H1 (cell line): ENCODE measurements around the gene C15orf39. TPM values are rescaled to one million over a fixed set of nuclear protein-coding genes. Genes with fewer than 3 reads are reported as not detected.
A peak's percentile ranks its signal among the peaks of the same experiment; 100 is the strongest.

Experiments
- CTCF ChIA-PET: fragments of 300-600 bp; sonication (Branson Sonifier 250); formaldehyde crosslinking; loops from one replicate; lab custom pipeline; 2021; ENCODE audit not compliant: partially characterized antibody; lab: Charles Lee
- POLR2A ChIA-PET: fragments of 300-600 bp; sonication (Branson Sonifier 250); formaldehyde crosslinking; loops from one replicate; lab custom pipeline; 2021; ENCODE audit warnings: inconsistent platforms; ENCODE audit not compliant: partially characterized antibody; lab: Charles Lee
- DNase-seq, 2 experiments: peaks; one replicate each; pipeline versions ENCODE4 v3.0.0 to v3.0.0-alpha.2; 2010 to 2022; ENCODE audit warnings: low spot score in 2 of 2, low read depth in 1 of 2, mixed read lengths in 1 of 2
- FAIRE-seq: peaks from 2 replicates; lab custom pipeline; 2011; peaks lifted over from hg19 to GRCh38; lab: Jason Lieb, UNC
- H2AFZ ChIP-seq: 2 replicates; pipeline ENCODE4 v1.8.1; 2012; ENCODE audit warnings: low read length, inconsistent platforms
- H2AK5ac ChIP-seq: 2 replicates; pipeline ENCODE4 v1.6.1; 2013; ENCODE audit warnings: low read depth, low read length
- H2BK120ac ChIP-seq: replicated peaks from 2 replicates; pipeline ENCODE3; 2013; ENCODE audit warnings: low read depth, low read length, inconsistent platforms
- H2BK12ac ChIP-seq: 2 replicates; pipeline ENCODE4 v1.6.1; 2013; ENCODE audit warnings: low read depth, low read length
- H2BK15ac ChIP-seq: 2 replicates; pipeline ENCODE4 v1.6.1; 2013; ENCODE audit warnings: low read length
- H2BK20ac ChIP-seq: 2 replicates; pipeline ENCODE4 v1.6.1; 2013; ENCODE audit warnings: low read length
- H2BK5ac ChIP-seq: 2 replicates; pipeline ENCODE4 v1.6.1; 2013; ENCODE audit warnings: low read depth, low read length
- H3K14ac ChIP-seq: 2 replicates; pipeline ENCODE4 v1.6.1; 2013; ENCODE audit warnings: inconsistent platforms; ENCODE audit not compliant: insufficient read length
- H3K18ac ChIP-seq: 2 replicates; pipeline ENCODE4 v1.6.1; 2013; ENCODE audit warnings: low read length; ENCODE audit errors: extremely low read depth
- H3K23ac ChIP-seq: 2 replicates; pipeline ENCODE4 v1.6.1; 2013; ENCODE audit warnings: inconsistent platforms; ENCODE audit not compliant: insufficient read length
- H3K23me2 ChIP-seq: 2 replicates; pipeline ENCODE4 v1.6.1; 2013; ENCODE audit warnings: low read depth, low read length
- H3K27ac ChIP-seq: 2 replicates; pipeline ENCODE4 v1.6.1; 2011; ENCODE audit warnings: low read depth, low read length, inconsistent platforms
- H3K27me3 ChIP-seq, 4 experiments: replicated peaks in 1 of 4; 1 replicate in 1 of 4; 2 replicates in 3 of 4; pipeline versions ENCODE4 v1.6.1 to v1.8.1; 2011 to 2013; ENCODE audit warnings: low read length in 3 of 4, mild to moderate bottlenecking in 3 of 4, inconsistent platforms in 2 of 4, mixed read lengths in 2 of 4, moderate library complexity in 1 of 4; ENCODE audit not compliant: control insufficient read depth in 3 of 4, insufficient read depth in 3 of 4; ENCODE audit errors: extremely low read depth in 1 of 4
- H3K36me3 ChIP-seq, 4 experiments: 2 replicates each; pipeline versions ENCODE4 v1.6.1 to v1.8.1; 2011 to 2013; ENCODE audit warnings: mild to moderate bottlenecking in 4 of 4, low read length in 3 of 4, moderate library complexity in 2 of 4, control low read depth in 1 of 4, inconsistent platforms in 1 of 4; ENCODE audit not compliant: insufficient read depth in 4 of 4, control insufficient read depth in 2 of 4
- H3K4ac ChIP-seq: replicated peaks from 2 replicates; pipeline ENCODE3; 2013; ENCODE audit warnings: low read length, low read depth, mixed read lengths, inconsistent platforms; ENCODE audit not compliant: insufficient read length
- H3K4me1 ChIP-seq, 4 experiments: replicated peaks in 1 of 4; 1 replicate in 1 of 4; 2 replicates in 3 of 4; pipeline versions ENCODE4 v1.6.1 to v1.8.1; 2011 to 2013; ENCODE audit warnings: low read length in 3 of 4, inconsistent platforms in 2 of 4, mixed read lengths in 1 of 4; ENCODE audit not compliant: insufficient read depth in 4 of 4, control insufficient read depth in 3 of 4
- H3K4me2 ChIP-seq, 2 experiments: 2 replicates each; pipeline versions ENCODE4 v1.6.1 to v1.8.1; 2011 to 2013; ENCODE audit warnings: low read depth in 2 of 2, low read length in 2 of 2, control low read depth in 1 of 2, inconsistent platforms in 1 of 2, mild to moderate bottlenecking in 1 of 2; ENCODE audit not compliant: insufficient read depth in 1 of 2
- H3K4me3 ChIP-seq, 4 experiments: fragments of 200-600, 300-600 bp in 1 of 4; sonication (generic), shearing (Covaris generic), sonication (Bioruptor Twin) in 1 of 4; 2 replicates each; pipeline versions ENCODE4 v1.5.1 to v1.8.1; 2011 to 2016; ENCODE audit warnings: low read length in 4 of 4, low read depth in 3 of 4, control low read depth in 2 of 4, inconsistent platforms in 2 of 4, mild to moderate bottlenecking in 2 of 4, mixed read lengths in 1 of 4, moderate library complexity in 1 of 4; ENCODE audit not compliant: insufficient read depth in 2 of 4; ENCODE audit errors: extremely low read depth in 1 of 4
- H3K56ac ChIP-seq: replicated peaks from 2 replicates; pipeline ENCODE3; 2013; ENCODE audit warnings: low read depth, mild to moderate bottlenecking, mixed read lengths, low read length, inconsistent platforms; ENCODE audit not compliant: insufficient read length
- H3K79me1 ChIP-seq: 2 replicates; pipeline ENCODE4 v1.6.1; 2013; ENCODE audit warnings: low read depth, low read length, control low read depth
- H3K79me2 ChIP-seq, 2 experiments: 2 replicates each; pipeline versions ENCODE4 v1.6.1 to v1.8.1; 2012 to 2013; ENCODE audit warnings: low read length in 2 of 2, mild to moderate bottlenecking in 2 of 2, inconsistent platforms in 1 of 2; ENCODE audit not compliant: insufficient read depth in 2 of 2, control insufficient read depth in 1 of 2
- H3K9ac ChIP-seq, 4 experiments: replicated peaks in 1 of 4; 1 replicate in 1 of 4; 2 replicates in 3 of 4; pipeline versions ENCODE4 v1.6.1 to v1.8.1; 2011 to 2013; ENCODE audit warnings: low read depth in 3 of 4, low read length in 3 of 4, control low read depth in 2 of 4, mild to moderate bottlenecking in 2 of 4, moderate library complexity in 2 of 4, inconsistent platforms in 1 of 4; ENCODE audit errors: extremely low read depth in 1 of 4
- H3K9me3 ChIP-seq, 2 experiments: 2 replicates each; pipeline versions ENCODE4 v1.6.1 to v1.8.1; 2012 to 2013; ENCODE audit warnings: mild to moderate bottlenecking in 2 of 2, moderate library complexity in 2 of 2, control low read depth in 1 of 2, inconsistent platforms in 1 of 2, low read depth in 1 of 2, low read length in 1 of 2, mixed read lengths in 1 of 2; ENCODE audit not compliant: insufficient read depth in 2 of 2
- H4K20me1 ChIP-seq, 2 experiments: replicated peaks in 1 of 2; 2 replicates each; pipeline versions ENCODE3 to v1.8.1; 2011 to 2013; ENCODE audit warnings: inconsistent platforms in 2 of 2, low read length in 2 of 2, mild to moderate bottlenecking in 1 of 2; ENCODE audit not compliant: insufficient read depth in 2 of 2, control insufficient read depth in 1 of 2
- H4K5ac ChIP-seq: 2 replicates; pipeline ENCODE4 v1.6.1; 2013; ENCODE audit warnings: low read length, low read depth, mixed read lengths, inconsistent platforms; ENCODE audit not compliant: insufficient read length
- H4K8ac ChIP-seq: 2 replicates; pipeline ENCODE4 v1.8.0; 2013; ENCODE audit warnings: mild to moderate bottlenecking, moderate library complexity, low read length, inconsistent platforms; ENCODE audit not compliant: insufficient read depth; ENCODE audit errors: extremely low read depth
- H4K91ac ChIP-seq: replicated peaks from 2 replicates; pipeline ENCODE3; 2013; ENCODE audit warnings: low read length, mixed read lengths, inconsistent platforms; ENCODE audit not compliant: insufficient read length
- BACH1 ChIP-seq: IDR thresholded peaks from 2 replicates; pipeline ENCODE4 v1.6.1; 2012; ENCODE audit warnings: low read length, improper control_type of control experiment
- GABPA ChIP-seq: IDR thresholded peaks from 2 replicates; pipeline ENCODE4 v1.6.1; 2011; ENCODE audit warnings: mild to moderate bottlenecking, low read length, moderate library complexity, borderline replicate concordance; ENCODE audit not compliant: insufficient read depth
- KDM1A ChIP-seq: fragments of 200-600, 300-600 bp; sonication (generic); IDR thresholded peaks from 2 replicates; pipeline ENCODE4 v1.7.1; 2016; ENCODE audit warnings: mild to moderate bottlenecking, low read length, borderline replicate concordance
- SIRT6 ChIP-seq: IDR thresholded peaks from one replicate; pipeline ENCODE4 v1.7.1; 2012; ENCODE audit warnings: low read length, inconsistent platforms
- SP4 ChIP-seq: IDR thresholded peaks from 2 replicates; pipeline ENCODE4 v1.6.1; 2012; ENCODE audit warnings: low read length, inconsistent platforms
- SUZ12 ChIP-seq: fragments of 200-600 bp; sonication (generic); IDR thresholded peaks from 2 replicates; pipeline ENCODE4 v1.6.1; 2012; ENCODE audit warnings: mild to moderate bottlenecking, inconsistent platforms, low read length, moderate library complexity, mixed read lengths
- WGBS, 2 experiments: shearing (Covaris generic) in 1 of 2; methylation state at CpG; one replicate each; pipeline versions ENCODE4 v1.1.6 to v1.1.7; 2013 to 2015; ENCODE audit warnings: low lambda C conversion rate in 2 of 2, mixed read lengths in 2 of 2, inconsistent platforms in 1 of 2, low coverage in 1 of 2, missing lambda C conversion rate in 1 of 2; ENCODE audit not compliant: insufficient replicate concordance in 2 of 2, insufficient coverage in 1 of 2, insufficient read length in 1 of 2; ENCODE audit errors: extremely low coverage in 1 of 2, missing lambda C conversion rate in 1 of 2; 5-methylcytosine and 5-hydroxymethylcytosine counted together
- polyA plus RNA-seq, 7 experiments: library from polyadenylated mRNA; depleted of rRNA in 3 of 7; stranded (reverse) in 5 of 7; unstranded in 2 of 7; fragments of >200 nt in 5 of 7; fragments of 200-250 nt in 2 of 7; gene quantifications; 1 replicate in 5 of 7; 2 replicates in 1 of 7; 4 replicates in 1 of 7; pipeline versions ENCODE4 v1.2.1 to v1.2.3, GENCODE V29; 2011 to 2013; ENCODE audit warnings: missing spikeins in 2 of 7, mixed read lengths in 2 of 7
- total RNA-seq: library from RNA; stranded (reverse); fragmentation: NEBNext Ultra II Directional; extraction: Animal tissue kit (Norgen Biotek cat#: 25700); gene quantifications from 2 replicates; pipeline ENCODE4 v1.2.1, GENCODE V29; 2021

Gene C15orf39
- total and polyA plus RNA-seq, 2 of the 8 experiments (the other 6 are each of a cell fraction or from before 2014, with no cell fraction given), result 13.8 to 38.5 TPM

GRCh38 chr15:75214293-75215096 lies 12.8 kb downstream of the C15orf39 start:
- no peak for FAIRE-seq
- peaks cover 0 to 17% (median 3%) of the 10 kb centered on the region in 4 experiments; a peak in 4 of 7 replicates for H3K4me1 ChIP-seq
- H3K36me3 ChIP-seq, result peaks cover 9 to 28% (median 13%) of the 10 kb centered on the region in 4 experiments; a peak in 7 of 8 replicates
- no peak overlapping the region for H3K4me3 ChIP-seq
- no peak overlapping the region for H2BK120ac ChIP-seq
- CTCF ChIA-PET, result interaction anchor here (0.6 to 5.6 kb wide), 11 partner anchors 8 to 263 kb away, joined by 3 to 24 read pairs (median 3); partner anchors contain the start of gene C15orf39
- H4K20me1 ChIP-seq, result peaks cover 18 to 26% of the 10 kb centered on the region in 2 experiments
- peak in 1 of 2 experiments; percentile 59 for DNase-seq
- H3K79me1 ChIP-seq, result no peaks in the 10 kb centered on the region; the same call in 1 of the 2 replicates
- H3K18ac ChIP-seq, result no peak overlapping the region; the same call in 1 of the 2 replicates
- no peak overlapping the region for H3K9ac ChIP-seq
- H3K27me3 ChIP-seq, result no peaks in the 10 kb centered on the region
- H4K91ac ChIP-seq, result no peak overlapping the region
- H3K23ac ChIP-seq, result no peak overlapping the region
- H3K56ac ChIP-seq, result no peak overlapping the region
- H3K23me2 ChIP-seq, result no peaks in the 10 kb centered on the region
- no peak overlapping the region for H2BK20ac ChIP-seq
- H4K5ac ChIP-seq, result no peak overlapping the region
- H3K14ac ChIP-seq, result no peak overlapping the region
- TF ChIP-seq SIRT6 (no peak), KDM1A (no peak), GABPA (no peak), SUZ12 (no peak), SP4 (no peak), BACH1 (no peak)
- TF ChIP-seq, all 59 proteins: peak for 0
- Histone ChIP-seq H3K9me3 (no peaks in the 10 kb centered on the region), H2BK15ac (no peak overlapping the region), H2BK12ac (no peak overlapping the region), H3K79me2 (peaks cover 0 to 12% of the 10 kb centered on the region in 2 experiments; a peak in 2 of 4 replicates), H3K27ac (no peak overlapping the region), H2BK5ac (no peak overlapping the region), H2AK5ac (no peak overlapping the region), H3K4ac (no peak overlapping the region), H3K4me2 (no peak overlapping the region), H2AFZ (no peak overlapping the region), H4K8ac (0 out of 2 replicates have a peak overlapping the region, but pooled peaks have one; percentile 18)
- WGBS, 2 experiments, result 75% methylated on average over 12 of the region's 13 CpGs; no CpG with 5 or more reads in 1 of the 2 experiments
- POLR2A ChIA-PET, result interaction anchor here (0.6 to 2.8 kb wide), 7 partner anchors 13 to 404 kb away, joined by 3 to 10 read pairs (median 3); partner anchors contain the start of genes C15orf39 and PPCDC
